GM19397 (cell line): ENCODE data around the gene PTPN6.

ENCODE experiments used
- ATAC-seq: cut with Tn5 transposase; IDR thresholded peaks from one replicate; pipeline ENCODE4 v1.9.1; 2021; ENCODE audit warnings: mild to moderate bottlenecking, moderate library complexity; ENCODE audit not compliant: unreplicated experiment

Gene PTPN6

DNA sequence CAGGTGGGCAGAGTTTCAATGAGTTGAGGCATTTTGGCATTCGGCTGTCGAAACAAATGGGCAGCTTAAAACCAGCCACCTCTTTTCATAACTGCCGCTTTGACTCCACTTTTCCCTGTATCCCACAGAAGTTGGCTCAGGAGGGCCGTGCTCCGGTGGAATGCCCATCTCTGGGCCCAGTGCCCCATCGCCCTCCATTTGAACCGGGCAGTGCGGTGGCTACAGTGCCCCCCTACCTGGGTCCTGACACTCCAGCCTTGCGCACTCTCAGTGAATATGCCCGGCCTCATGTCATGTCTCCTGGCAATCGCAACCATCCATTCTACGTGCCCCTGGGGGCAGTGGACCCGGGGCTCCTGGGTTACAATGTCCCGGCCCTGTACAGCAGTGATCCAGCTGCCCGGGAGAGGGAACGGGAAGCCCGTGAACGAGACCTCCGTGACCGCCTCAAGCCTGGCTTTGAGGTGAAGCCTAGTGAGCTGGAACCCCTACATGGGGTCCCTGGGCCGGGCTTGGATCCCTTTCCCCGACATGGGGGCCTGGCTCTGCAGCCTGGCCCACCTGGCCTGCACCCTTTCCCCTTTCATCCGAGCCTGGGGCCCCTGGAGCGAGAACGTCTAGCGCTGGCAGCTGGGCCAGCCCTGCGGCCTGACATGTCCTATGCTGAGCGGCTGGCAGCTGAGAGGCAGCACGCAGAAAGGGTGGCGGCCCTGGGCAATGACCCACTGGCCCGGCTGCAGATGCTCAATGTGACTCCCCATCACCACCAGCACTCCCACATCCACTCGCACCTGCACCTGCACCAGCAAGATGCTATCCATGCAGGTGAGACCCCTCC is 12.6 kb upstream of the PTPN6 start:
- ATAC-seq = no peak

DNA sequence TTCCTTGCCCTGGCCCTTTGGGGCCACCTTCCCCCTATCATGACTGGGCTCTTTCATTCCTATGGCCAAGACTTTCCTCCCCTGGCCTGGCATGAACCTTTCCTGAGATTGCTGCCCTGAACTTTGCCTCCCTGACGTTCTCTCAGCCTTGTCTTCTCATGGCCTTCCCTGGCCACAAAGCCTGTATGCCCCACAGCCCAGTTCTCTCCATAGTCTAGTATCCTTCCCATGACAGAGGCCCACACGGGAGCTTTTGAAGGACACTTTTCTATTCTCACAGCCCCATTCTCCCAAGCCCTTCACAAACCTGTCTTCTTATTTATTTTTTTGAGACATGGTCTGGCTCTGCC is 12.0 kb upstream of the PTPN6 start:
- ATAC-seq = no peak

DNA sequence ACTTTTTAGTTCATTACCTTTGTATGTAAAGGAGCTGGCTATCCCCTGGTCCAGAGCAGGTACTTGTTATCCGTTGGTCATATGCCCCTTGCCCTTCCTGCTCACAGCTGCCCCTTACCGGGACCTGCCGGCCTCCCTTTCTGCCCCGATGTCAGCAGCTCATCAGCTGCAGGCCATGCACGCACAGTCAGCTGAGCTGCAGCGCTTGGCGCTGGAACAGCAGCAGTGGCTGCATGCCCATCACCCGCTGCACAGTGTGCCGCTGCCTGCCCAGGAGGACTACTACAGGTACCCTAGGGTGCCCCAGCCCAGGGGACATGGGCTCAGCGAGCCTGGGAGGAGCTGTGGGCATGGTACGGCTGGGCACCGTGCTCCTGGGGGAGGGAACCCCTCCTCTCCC is 9.9 kb upstream of the PTPN6 start:
- ATAC-seq = no peak

DNA sequence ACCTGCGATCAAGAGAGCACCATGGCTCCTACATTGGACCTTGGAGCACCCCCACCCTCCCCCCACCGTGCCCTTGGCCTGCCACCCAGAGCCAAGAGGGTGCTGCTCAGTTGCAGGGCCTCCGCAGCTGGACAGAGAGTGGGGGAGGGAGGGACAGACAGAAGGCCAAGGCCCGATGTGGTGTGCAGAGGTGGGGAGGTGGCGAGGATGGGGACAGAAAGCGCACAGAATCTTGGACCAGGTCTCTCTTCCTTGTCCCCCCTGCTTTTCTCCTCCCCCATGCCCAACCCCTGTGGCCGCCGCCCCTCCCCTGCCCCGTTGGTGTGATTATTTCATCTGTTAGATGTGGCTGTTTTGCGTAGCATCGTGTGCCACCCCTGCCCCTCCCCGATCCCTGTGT is 9.4 kb upstream of the PTPN6 start:
- ATAC-seq = no peak

DNA sequence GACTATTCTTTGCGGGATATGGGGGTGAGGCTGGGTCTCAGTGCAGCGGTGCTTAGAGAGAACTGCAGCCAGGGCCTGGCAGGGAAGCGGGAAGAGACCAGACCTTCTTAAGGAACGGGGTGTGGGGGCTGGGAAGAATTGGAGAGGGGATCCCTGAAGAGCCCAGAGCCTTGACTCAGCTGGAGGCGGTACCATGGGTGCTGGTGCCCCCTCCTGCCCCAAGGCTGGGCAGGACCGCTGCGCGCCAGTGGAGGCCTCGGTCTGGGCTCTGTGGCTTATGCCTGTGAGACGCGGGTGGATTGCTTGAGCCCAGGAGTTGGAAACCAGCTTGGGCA is 8.9 kb upstream of the PTPN6 start:
- no peak for ATAC-seq

DNA sequence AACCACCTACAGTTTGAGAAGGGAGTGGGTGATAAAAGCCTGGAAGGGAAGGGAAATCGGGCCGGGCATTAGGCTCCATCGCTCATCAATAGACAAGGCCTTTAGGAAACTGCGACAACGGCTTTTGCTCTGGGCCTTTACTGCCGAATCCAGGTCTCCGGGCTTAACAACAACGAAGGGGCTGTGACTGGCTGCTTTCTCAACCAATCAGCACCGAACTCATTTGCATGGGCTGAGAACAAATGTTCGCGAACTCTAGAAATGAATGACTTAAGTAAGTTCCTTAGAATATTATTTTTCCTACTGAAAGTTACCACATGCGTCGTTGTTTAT is 7.8 kb upstream of the PTPN6 start:
- peak; percentile 25 for ATAC-seq

DNA sequence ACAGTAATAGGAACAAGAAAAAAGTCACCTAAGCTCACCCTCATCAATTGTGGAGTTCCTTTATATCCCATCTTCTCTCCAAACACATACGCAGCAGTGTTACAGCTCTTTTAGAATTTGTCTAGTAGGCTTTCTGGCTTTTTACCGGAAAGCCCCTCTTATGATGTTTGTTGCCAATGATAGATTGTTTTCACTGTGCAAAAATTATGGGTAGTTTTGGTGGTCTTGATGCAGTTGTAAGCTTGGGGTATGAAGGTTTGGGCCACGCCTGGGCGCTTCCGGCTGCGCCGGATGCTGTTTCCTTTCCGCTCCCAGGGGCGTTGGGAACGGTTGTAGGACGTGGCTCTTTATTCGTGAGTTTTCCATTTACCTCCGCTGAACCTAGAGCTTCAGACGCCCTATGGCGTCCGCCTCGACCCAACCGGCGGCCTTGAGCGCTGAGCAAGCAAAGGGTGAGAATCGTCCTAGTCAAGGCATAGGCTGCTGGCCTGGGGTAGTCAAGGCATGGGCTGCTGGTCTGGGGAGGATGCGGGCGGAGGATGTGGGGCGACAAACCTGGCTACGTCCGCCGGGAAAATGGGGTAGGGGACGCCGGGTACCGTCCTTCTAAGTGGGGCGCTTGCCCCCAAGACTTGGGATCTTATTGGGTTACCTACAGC is 7.3 kb upstream of the PTPN6 start, which contains the start of the genes C12orf57 and RNU7-1:
Gene C12orf57 (plus strand): TSS at position 301 of the 659 bp plus-strand sequence. CDS start 100 bp downstream, at position 401.
Gene RNU7-1 (plus strand): TSS at position 95 of the 659 bp plus-strand sequence.
- peak; percentile 23 for ATAC-seq

DNA sequence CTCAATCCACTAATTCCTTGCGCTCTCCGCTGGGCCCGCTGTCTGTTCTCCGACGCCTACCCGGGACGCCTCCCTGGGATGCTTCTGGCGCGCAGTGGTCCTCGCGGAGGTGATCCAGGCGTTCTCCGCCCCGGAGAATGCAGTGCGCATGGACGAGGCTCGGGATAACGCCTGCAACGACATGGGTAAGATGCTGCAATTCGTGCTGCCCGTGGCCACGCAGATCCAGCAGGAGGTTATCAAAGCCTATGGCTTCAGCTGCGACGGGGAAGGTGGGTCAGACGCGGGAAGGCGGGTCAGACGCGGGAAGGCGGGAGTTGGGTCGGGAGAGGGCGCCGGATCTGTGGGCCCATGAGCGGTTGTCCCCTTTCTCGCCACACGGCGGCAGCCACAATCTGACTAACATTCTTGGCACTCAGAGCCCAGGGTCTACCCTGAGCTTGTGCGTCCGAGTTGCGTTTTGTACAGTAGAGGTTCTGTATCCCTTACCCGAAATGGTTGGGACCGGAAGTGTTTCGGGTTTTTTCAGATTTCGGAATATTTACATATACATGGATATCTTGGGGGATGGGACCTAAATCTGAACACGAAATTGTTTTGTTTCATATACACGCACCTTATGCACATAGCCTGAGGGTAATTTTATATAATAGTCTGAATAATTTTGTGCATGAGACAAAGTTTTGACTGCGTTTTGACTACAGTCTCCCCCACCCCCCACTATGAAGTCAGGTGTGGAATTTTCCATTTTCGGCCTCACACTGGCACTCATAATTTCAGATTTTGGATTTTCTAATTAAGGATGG is 6.6 kb upstream of the PTPN6 start:
- ATAC-seq = peak; percentile 38

DNA sequence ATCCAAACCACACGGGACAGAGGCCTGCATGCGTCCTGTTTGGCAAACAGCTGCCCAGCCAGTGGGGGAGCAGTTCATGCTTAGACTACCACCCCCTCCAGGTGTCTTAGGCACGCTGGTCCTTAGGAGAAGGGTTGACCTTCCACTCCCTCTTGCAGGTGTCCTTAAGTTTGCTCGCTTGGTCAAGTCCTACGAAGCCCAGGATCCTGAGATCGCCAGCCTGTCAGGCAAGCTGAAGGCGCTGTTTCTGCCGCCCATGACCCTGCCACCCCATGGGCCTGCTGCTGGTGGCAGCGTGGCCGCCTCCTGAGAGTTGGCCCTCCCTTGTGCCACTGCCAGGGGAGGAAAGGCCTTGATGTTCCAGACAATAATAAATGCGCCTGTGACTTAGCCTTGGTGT is 5.5 kb upstream of the PTPN6 start:
- ATAC-seq = no peak

DNA sequence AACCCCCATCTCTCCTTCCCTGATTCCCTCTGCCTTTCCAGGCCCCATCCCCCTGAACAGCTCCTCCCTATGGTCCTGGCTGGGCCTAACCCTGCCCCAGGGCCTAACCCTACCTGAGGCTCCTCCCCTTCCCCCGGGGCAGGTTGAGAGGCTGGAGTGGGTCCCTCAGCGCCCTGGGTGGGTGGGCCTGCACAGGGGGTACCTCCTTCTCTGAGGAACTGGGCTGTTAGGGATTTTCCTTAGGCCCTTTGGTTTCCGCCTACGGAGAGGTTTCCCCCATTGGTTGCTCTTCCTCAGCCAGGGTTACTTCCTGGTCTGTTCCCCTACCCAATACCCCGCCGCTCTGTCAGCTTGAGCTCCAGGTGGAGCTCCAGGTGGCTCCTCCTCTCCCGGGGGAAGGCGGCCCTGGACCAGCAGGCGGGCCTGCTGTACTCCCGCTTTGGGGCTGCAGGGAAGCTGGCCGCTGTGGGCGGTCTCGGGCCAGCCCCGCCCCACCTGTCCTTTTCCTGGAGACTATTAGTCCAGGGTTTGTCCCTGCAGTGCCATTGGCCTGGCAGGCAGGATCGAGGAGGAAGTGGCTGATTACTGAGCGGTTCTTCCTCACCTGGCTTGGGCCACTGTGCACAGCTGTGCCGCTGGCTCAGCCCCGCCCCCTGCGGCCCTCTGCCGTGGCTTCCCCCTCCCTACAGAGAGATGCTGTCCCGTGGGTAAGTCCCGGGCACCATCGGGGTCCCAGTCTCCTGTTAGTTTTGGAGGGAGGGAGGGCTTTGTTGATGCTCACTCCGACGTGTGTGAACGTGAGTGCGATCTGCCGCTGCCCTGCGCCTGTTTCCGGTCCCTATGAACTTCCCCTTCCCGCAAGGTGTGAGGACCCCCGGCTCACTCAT is 4.9 kb upstream of the PTPN6 start:
- ATAC-seq = no peak

DNA sequence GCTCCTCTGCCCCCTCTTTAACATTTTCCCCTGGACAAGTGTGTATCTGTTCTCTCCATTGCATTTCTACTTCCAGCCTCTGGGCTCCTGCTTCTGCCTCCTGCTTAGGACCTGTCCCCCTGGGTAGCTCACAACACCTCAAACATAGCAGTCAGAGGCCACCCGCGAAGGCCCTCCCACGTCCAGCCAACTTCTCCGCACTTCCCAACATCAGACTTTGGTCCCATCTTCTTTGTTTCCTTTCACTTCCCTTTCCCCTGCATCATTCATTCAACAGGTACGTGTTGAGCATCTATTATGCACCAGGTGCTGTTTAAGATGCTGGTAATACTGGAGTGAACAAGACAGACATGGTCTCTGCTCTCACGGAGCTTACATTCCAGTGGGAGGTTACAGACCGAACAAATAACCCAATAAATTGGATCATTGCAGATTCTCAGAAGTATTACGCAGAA is 4.2 kb upstream of the PTPN6 start:
- ATAC-seq = no peak

DNA sequence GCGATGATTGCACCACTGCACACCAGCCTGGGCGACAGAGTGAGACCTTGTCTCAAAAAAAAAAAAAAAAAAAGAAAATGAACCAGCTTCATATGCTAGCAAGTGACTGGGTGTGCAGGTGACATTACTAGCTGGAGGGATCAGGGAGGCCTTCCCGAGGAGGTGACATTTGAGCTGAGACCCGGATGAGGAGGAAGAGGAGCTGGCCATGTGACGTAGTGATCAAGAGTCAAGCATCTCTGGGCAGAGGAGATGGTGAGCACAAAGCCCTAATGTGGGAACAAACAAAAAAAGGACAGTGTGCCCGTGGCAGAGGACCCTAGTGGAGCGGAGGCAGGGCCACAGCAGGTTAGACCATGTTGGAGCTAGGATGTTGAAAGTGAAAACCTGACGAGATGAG is 3.5 kb upstream of the PTPN6 start:
- no peak for ATAC-seq

DNA sequence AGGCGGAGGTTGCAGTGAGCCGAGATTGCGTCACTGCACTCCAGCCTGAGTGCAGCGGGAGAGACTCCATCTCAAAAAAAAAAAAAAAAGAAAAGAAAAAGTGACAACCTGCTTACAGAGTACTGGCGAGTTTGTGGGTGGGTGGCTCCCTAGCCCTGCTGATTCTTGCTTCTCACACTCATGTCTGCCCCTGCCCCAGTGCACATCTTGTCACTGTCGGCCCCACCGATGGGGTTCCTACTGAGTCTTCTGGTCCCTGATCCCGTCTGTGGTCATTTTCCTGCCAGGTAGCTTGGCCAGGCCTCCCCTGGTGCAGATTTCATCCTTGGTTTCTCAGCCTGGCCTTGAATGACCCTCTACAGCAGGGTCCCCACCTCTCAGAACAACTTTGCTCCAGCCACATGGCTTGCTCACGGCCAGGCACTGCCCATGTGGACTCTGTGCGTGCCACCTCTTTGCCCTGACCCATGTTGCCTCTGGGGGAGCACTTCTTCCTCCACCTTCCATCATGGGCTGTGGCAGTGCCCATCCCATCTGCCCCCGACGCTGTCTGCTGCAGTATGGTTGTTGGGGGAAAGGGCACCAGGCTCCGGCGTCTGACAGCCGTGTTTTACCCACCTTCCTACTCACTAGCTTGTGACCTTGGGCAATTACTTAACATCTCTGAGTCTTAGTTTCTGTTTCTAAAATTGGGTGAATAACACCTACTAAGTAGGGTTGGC is 2.1 kb upstream of the PTPN6 start:
- no peak for ATAC-seq

DNA sequence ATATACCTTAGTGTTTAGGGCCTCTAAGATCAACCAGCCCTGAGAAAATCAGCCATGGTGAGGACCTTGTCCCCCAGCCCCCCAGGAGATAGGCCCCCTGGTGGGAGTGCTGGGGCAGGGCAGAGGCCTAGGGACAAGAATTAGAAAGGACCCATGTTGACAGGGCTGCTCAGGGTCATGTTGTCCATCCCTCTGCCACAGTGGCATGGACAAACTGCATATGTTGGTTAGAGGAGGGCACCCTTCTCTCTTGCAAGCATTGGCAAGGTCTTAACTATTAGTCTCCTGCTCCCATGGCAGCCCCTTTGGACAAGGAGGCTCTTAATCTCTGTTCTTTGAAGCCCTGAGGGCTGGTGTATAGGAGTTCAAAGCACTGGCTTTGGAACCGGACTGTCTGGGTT is 755 bp upstream of the PTPN6 start:
- no peak for ATAC-seq

DNA sequence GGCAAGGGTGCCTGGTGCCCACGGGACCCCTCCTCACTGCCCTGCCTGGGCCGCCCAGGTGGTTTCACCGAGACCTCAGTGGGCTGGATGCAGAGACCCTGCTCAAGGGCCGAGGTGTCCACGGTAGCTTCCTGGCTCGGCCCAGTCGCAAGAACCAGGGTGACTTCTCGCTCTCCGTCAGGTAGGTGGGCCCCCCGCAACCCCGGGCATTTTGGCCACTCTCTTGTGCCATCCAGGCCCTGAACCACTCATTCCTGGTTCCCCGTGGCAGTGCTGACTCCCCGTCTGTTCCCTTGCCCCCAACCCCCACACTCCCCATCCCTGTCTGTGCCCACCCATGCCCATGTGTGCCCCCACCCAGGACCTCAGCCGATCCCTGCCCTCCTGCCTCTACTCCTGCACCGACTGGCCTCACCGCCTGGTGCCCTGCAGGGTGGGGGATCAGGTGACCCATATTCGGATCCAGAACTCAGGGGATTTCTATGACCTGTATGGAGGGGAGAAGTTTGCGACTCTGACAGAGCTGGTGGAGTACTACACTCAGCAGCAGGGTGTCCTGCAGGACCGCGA is 480 bp downstream of the PTPN6 start:
- ATAC-seq = no peak

DNA sequence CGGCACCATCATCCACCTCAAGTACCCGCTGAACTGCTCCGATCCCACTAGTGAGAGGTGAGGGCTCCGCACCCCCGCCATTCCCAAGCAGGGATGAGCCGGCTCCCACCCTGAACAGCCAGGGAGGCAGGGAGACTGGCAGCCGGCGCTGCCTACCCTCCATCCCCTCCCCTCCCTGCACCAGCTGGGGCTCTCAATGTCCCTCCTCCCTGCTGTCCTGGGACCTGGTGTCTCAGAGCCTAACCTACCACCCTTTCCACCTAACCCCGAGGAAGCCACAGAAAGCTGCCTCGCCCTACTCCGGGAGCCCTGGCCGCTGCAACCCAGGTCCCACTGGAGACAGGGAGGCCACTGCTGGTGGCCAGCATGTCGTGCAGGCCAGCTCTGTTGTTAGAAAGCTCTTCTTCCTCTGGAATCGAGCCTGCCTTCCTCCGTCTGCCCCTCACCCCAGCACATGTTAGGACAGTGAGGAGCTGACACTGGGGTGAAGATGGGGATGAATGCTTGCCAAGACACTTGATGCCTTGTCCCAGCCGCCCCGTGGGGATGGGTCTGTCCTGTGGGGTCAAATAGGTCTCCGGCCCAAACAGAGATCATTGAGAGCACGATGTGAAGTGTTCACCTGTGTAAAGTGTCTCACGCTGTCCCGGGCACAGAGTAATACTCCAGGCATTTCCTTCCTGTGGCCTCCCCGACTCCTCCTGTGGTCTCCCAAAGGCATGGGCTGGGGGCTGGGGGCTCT is 1.1 kb downstream of the PTPN6 start:
- no peak for ATAC-seq

DNA sequence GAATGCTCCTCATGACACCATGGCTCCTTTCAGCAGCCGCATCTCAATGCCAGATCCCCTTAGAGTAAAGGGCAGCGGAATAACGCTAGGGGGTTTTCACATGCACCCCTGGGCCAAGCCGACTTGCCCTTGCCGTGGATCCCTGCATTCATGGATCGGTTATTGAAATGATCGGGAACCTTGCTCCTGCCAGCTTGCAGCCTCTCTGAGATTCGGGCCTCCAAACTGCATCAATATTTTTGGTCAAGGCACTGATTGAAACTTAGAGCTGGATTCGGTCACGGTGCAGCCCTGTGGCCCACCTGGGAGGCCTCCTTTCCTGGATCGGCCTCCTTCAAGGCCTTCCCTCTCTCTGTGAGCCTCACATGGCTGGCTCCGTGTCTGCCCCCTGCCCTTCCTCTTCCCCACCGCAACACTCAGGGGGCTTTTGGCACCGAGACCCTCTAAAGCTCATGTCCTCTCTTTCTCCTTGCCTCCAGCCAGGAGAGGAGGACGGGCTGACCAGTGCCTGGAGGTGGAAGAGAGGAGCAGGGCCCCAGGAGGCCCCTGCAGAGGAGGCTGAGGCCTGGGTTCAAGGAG is 1.8 kb downstream of the PTPN6 start:
- no peak for ATAC-seq

DNA sequence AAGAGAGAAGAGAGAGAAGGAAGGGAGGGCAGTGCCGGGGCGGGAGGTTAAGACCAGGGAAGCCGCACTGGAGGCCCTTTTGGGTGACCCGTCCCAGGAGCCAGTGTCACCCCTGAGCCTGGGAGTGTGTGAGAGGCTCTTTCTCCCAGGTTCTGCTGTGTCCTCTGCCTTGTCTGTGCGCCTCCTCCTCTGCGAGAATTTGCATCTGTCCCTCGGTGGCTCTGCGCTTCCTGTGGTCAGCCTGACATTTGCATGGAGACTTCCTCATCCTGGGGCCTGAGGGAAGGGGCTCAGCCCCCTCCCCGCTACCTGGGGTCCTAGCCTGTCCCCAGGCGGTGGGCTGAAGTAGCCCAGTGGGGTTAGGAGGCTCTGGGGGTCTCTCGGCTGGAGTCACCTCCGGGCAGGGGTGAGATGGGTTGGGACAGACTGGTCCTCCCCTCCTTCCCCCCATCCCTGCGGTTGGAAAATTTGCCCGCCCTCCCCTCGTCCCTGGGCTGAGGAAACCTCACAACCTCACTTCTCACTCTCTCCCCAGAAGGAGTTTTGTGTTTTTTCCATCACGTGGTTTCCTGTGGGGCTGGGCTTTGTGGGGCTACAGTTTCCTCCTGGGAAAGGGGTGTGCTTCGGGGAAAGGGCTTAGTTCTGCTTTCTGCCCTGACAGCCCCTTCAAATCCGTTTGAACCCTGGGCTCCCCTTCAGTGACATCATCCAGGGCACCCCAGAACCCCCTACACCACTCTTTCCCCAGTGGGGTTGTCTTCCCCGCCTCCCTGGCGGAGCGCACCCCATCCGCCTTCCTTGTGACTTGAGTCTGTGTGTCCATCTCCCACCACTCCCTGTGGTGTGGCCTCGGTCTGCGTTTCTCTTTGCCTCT is 2.5 kb downstream of the PTPN6 start:
- ATAC-seq = peak; percentile 51
